Measurements from ENCODE around the gene PGRMC2. TPM values are rescaled to one million over a fixed set of nuclear protein-coding genes. Genes with fewer than 3 reads are reported as not detected.

The PGRMC2 gene
- total RNA-seq, 2 donors from 2014 or later, result 14.8 to 20.2 TPM

DNA sequence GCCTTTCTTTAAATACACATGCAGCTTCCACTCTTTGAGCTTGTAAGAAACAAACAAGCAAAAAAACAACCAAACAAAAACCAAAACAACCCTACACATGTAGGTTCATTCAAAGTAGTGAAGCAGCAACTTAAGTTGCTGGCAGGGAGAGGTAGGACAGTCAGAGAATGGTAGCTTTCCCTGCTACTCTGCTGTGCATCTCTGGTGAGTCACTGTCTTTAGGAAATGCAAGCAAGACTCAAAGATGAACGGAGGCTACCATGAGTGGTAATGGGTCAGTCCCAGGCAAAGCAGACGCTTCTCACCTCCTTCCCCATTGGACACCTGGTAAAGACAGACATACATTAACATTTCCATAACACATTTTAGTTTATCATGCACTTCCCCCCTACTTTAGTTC lies 43.2 kb downstream of the PGRMC2 start:
- ATAC-seq (no peak), DNase-seq (no peak)
- Histone ChIP-seq H3K4me3 (no peak overlapping the region), H3K4me1 (no peaks in the 10 kb centered on the region), H3K27me3 (no peaks in the 10 kb centered on the region), H3K27ac (no peak overlapping the region), H3K9me3 (no peaks in the 10 kb centered on the region), H3K36me3 (replicated peaks in 1 of 2; ENCODE audit: insufficient read depth in 1 of 2, low read depth in 2 of 2) (no peaks in the 10 kb centered on the region)
- intact Hi-C loops (cut with DNase I), result no loop called here
- TF ChIP-seq, protein P1, sequence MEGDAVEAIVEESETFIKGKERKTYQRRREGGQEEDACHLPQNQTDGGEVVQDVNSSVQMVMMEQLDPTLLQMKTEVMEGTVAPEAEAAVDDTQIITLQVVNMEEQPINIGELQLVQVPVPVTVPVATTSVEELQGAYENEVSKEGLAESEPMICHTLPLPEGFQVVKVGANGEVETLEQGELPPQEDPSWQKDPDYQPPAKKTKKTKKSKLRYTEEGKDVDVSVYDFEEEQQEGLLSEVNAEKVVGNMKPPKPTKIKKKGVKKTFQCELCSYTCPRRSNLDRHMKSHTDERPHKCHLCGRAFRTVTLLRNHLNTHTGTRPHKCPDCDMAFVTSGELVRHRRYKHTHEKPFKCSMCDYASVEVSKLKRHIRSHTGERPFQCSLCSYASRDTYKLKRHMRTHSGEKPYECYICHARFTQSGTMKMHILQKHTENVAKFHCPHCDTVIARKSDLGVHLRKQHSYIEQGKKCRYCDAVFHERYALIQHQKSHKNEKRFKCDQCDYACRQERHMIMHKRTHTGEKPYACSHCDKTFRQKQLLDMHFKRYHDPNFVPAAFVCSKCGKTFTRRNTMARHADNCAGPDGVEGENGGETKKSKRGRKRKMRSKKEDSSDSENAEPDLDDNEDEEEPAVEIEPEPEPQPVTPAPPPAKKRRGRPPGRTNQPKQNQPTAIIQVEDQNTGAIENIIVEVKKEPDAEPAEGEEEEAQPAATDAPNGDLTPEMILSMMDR (IDR thresholded peaks at IDR 0.05), result no peak
- no peak for TF ChIP-seq POLR2A (IDR thresholded peaks at IDR 0.05)
- WGBS, 2 donors, result 92 to 98% methylated on average over 2 of the region's 2 CpGs

- ATAC-seq (no peak), DNase-seq (no peak)
- Histone ChIP-seq H3K27ac (no peak overlapping the region), H3K4me3 (no peak overlapping the region), H3K4me1 (no peaks in the 10 kb centered on the region), H3K36me3 (replicated peaks in 1 of 2; ENCODE audit: insufficient read depth in 1 of 2, low read depth in 2 of 2) (no peaks in the 10 kb centered on the region), H3K9me3 (no peaks in the 10 kb centered on the region), H3K27me3 (no peaks in the 10 kb centered on the region)
- TF ChIP-seq, protein P1 (IDR thresholded peaks at IDR 0.05), result no peak
- no peak for TF ChIP-seq POLR2A (IDR thresholded peaks at IDR 0.05)
- 95 to 97% methylated on average over 4 of the region's 4 CpGs for WGBS, 2 donors
- intact Hi-C loops (cut with DNase I), result no loop called here
Measured at GRCh38 chr4:128242601-128243000, 45.0 kb downstream of the PGRMC2 start.

DNA sequence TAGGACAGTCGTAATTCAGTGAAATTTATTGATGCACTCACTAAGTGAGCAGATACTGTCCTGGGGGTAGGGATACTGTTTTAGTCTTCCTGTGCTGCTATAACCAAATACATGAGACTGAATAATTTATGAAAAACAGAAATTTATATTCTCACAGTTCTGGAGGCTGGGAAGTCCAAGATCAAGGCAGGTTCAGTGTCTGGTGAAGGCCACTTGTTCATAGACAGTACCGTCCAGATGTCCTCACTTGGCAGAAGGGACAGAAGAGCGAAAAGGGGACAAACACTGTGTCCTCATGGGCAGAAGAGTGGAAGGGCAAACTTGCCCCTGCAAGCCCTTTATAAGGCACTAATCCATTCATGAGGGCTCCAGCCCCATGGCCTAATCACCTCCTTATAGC lies 45.6 kb downstream of the PGRMC2 start:
- Histone ChIP-seq H3K4me1 (no peaks in the 10 kb centered on the region), H3K36me3 (replicated peaks in 1 of 2; ENCODE audit: insufficient read depth in 1 of 2, low read depth in 2 of 2) (no peaks in the 10 kb centered on the region), H3K9me3 (no peaks in the 10 kb centered on the region), H3K27ac (no peak overlapping the region), H3K27me3 (no peaks in the 10 kb centered on the region), H3K4me3 (no peak overlapping the region)
- DNase-seq, result no peak
- no peak for TF ChIP-seq POLR2A (IDR thresholded peaks at IDR 0.05)
- TF ChIP-seq, protein P1 (IDR thresholded peaks at IDR 0.05), result no peak
- intact Hi-C loops (cut with DNase I), result no loop called here
- 92 to 93% methylated on average over 3 of the region's 3 CpGs for WGBS, 2 donors
- no peak for ATAC-seq

DNA sequence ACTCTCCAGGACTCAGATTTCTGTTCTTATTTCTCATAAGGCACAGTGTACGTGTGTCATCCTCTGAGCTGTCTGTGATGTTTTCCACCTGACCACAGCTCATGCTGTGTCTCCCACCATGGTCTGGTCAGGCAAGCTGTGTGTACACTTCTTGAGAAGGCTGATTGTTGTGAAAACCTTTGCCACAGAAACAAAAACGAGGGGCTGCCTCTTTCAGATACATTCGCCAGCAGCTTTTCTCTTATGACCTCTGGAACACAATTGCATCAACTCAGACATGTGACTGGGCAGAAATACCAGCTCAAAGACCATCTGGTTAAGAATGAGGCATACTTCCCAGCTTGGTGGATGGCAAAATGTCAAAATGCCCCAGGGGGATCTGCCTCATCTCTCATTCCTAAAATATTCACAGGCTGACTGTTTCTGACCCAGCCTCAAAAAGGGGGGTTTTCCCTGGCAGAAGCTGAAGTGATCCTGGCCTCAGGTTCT lies 46.1 kb downstream of the PGRMC2 start:
- Histone ChIP-seq H3K36me3 (replicated peaks in 1 of 2; ENCODE audit: insufficient read depth in 1 of 2, low read depth in 2 of 2) (no peaks in the 10 kb centered on the region), H3K27me3 (no peaks in the 10 kb centered on the region), H3K4me3 (no peak overlapping the region), H3K4me1 (no peaks in the 10 kb centered on the region), H3K9me3 (no peaks in the 10 kb centered on the region), H3K27ac (no peak overlapping the region)
- DNase-seq (no peak), ATAC-seq (no peak)
- 67 to 75% methylated on average over 3 of the region's 3 CpGs for WGBS, 2 donors
- TF ChIP-seq, protein P1 (IDR thresholded peaks at IDR 0.05), result no peak
- TF ChIP-seq POLR2A (IDR thresholded peaks at IDR 0.05), result no peak
- intact Hi-C loops (cut with DNase I), result no loop called here

- no peaks in the 10 kb centered on the region for H3K27me3 ChIP-seq
- no peak for TF ChIP-seq POLR2A (IDR thresholded peaks at IDR 0.05)
- TF ChIP-seq, protein P1 (IDR thresholded peaks at IDR 0.05), result no peak
- no peaks in the 10 kb centered on the region for H3K4me1 ChIP-seq
- H3K9me3 ChIP-seq, result no peaks in the 10 kb centered on the region
- intact Hi-C loops (cut with DNase I), result no loop called here
- ATAC-seq (no peak), DNase-seq (no peak)
- H3K36me3 ChIP-seq (replicated peaks in 1 of 2; ENCODE audit: insufficient read depth in 1 of 2, low read depth in 2 of 2), result no peaks in the 10 kb centered on the region
- no peak overlapping the region for H3K4me3 ChIP-seq
- no peak overlapping the region for H3K27ac ChIP-seq
- WGBS, 2 donors, result 83 to 92% methylated on average over 3 of the region's 3 CpGs
Measured at GRCh38 chr4:128241019-128241418, 46.6 kb downstream of the PGRMC2 start.

All from body of pancreas (tissue), 4 donors.